Upper lobe of left lung (tissue), 4 donors: ENCODE results near the gene STX17.

Experiments
- EP300 ChIP-seq, 4 donors: sonication (generic); formaldehyde crosslinking; IDR thresholded peaks; one replicate each; pipeline ENCODE4 v1.5.1; 2017; ENCODE audit warnings: antibody characterized with exemption in 4 of 4, control low read depth in 2 of 4
- POLR2A ChIP-seq, 4 donors: fragments of 450-650 bp; IDR thresholded peaks; one replicate each; pipeline ENCODE4 v1.5.1; 2016 to 2017; ENCODE audit warnings: antibody characterized with exemption in 4 of 4, mild to moderate bottlenecking in 2 of 4
- POLR2AphosphoS5 ChIP-seq, 2 donors: sonication (generic); formaldehyde crosslinking; IDR thresholded peaks; one replicate each; pipeline ENCODE4 v1.5.1; 2017; ENCODE audit warnings: antibody characterized with exemption in 2 of 2
- TF ChIP-seq, protein P1 (sequence below), 6 experiments: fragments of 450-650 bp in 4 of 6; fragments of 200-600 bp in 2 of 6; sonication (generic) in 2 of 6; IDR thresholded peaks; one replicate each; pipeline ENCODE4 v1.5.1; 2016 to 2019; ENCODE audit warnings: antibody characterized with exemption in 6 of 6

DNA sequence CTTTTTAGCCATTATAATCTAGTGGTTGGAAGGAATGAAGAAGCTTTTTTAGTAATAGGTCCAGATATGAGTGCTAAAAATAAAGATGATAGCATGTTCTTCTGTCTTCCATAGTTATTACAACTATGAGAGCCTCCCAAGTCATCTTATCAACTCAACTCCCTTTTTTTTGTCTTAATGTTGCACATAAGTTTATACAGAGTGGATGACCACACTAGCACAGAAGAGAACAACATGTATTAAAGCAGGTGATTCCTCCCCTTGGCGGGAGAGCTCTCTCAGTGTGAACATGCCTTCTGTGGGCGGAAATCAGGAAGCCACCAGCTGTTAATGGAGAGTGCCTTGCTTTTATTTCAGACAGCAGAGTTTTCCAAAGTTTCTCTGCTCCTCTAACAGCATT is 40.1 kb upstream of the STX17 start:
- TF ChIP-seq, protein P1, sequence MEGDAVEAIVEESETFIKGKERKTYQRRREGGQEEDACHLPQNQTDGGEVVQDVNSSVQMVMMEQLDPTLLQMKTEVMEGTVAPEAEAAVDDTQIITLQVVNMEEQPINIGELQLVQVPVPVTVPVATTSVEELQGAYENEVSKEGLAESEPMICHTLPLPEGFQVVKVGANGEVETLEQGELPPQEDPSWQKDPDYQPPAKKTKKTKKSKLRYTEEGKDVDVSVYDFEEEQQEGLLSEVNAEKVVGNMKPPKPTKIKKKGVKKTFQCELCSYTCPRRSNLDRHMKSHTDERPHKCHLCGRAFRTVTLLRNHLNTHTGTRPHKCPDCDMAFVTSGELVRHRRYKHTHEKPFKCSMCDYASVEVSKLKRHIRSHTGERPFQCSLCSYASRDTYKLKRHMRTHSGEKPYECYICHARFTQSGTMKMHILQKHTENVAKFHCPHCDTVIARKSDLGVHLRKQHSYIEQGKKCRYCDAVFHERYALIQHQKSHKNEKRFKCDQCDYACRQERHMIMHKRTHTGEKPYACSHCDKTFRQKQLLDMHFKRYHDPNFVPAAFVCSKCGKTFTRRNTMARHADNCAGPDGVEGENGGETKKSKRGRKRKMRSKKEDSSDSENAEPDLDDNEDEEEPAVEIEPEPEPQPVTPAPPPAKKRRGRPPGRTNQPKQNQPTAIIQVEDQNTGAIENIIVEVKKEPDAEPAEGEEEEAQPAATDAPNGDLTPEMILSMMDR (IDR thresholded peaks at IDR 0.05) = no peak
- no peak for TF ChIP-seq POLR2A (IDR thresholded peaks at IDR 0.05)
- no peak for TF ChIP-seq POLR2AphosphoS5 (IDR thresholded peaks at IDR 0.05)
- no peak for TF ChIP-seq EP300 (IDR thresholded peaks at IDR 0.05)
